A673 (cell line): ENCODE measurements around the gene IQCK. TPM values are rescaled to one million over a fixed set of nuclear protein-coding genes. Genes with fewer than 3 reads are reported as not detected.

Experiments used
- BruUV-seq: library from RNA; stranded (reverse); fragments of 400-500 nt; replicated peaks from 2 replicates; lab custom pipeline; 2021; lab: Mats Ljungman, UMichigan
- CTCF ChIA-PET: fragments of 300-600 bp; sonication (Branson Sonifier 250); formaldehyde crosslinking; loops from one replicate; lab custom pipeline; 2022; ENCODE audit warnings: antibody characterized with exemption; lab: Charles Lee
- POLR2A ChIA-PET: fragments of 300-600 bp; sonication (Branson Sonifier 250); formaldehyde crosslinking; loops from one replicate; lab custom pipeline; 2022; ENCODE audit warnings: antibody characterized with exemption; ENCODE audit not compliant: low non-redundant PET; lab: Charles Lee
- DNase-seq: peaks from one replicate; pipeline ENCODE4 v3.0.0-alpha.2; 2015; ENCODE audit warnings: low spot score
- H3K27ac ChIP-seq: fragments of 200-600 bp; sonication (generic); 2 replicates; pipeline ENCODE4 v1.5.1; 2016; ENCODE audit warnings: mixed run types, low read depth, mild to moderate bottlenecking, mixed read lengths, antibody characterized with exemption, low read length; ENCODE audit not compliant: poor library complexity, severe bottlenecking
- H3K27me3 ChIP-seq: fragments of 200-600 bp; sonication (generic); replicated peaks from 2 replicates; pipeline ENCODE4 v1.6.1; 2017; ENCODE audit warnings: mixed run types, low read depth, mild to moderate bottlenecking, mixed read lengths, antibody characterized with exemption, low read length; ENCODE audit not compliant: insufficient read depth, poor library complexity
- H3K36me3 ChIP-seq: fragments of 200-600 bp; sonication (generic); 2 replicates; pipeline ENCODE4 v1.6.1; 2016; ENCODE audit warnings: mixed run types, mild to moderate bottlenecking, mixed read lengths, antibody characterized with exemption, low read length; ENCODE audit not compliant: insufficient read depth, poor library complexity, severe bottlenecking
- H3K4me1 ChIP-seq: fragments of 200-600 bp; sonication (generic); 2 replicates; pipeline ENCODE4 v1.6.1; 2017; ENCODE audit warnings: mixed run types, mild to moderate bottlenecking, mixed read lengths, antibody characterized with exemption, low read length; ENCODE audit not compliant: insufficient read depth, poor library complexity, severe bottlenecking
- H3K4me3 ChIP-seq: fragments of 200-600 bp; sonication (generic); 2 replicates; pipeline ENCODE4 v1.5.1; 2016; ENCODE audit warnings: low read depth, mixed run types, mild to moderate bottlenecking, mixed read lengths, low read length; ENCODE audit not compliant: poor library complexity, severe bottlenecking
- H3K9me3 ChIP-seq: fragments of 200-600 bp; sonication (generic); 2 replicates; pipeline ENCODE4 v1.6.1; 2016; ENCODE audit warnings: mixed run types, low read depth, mild to moderate bottlenecking, mixed read lengths, antibody characterized with exemption, low read length; ENCODE audit not compliant: poor library complexity, severe bottlenecking
- CTCF ChIP-seq: fragments of 300-800, 200-600 bp; sonication (generic); conservative IDR thresholded peaks from 2 replicates; pipeline ENCODE4 v1.5.1; 2017; ENCODE audit warnings: low read depth, mild to moderate bottlenecking, antibody characterized with exemption, low read length, moderate library complexity, mixed read lengths
- EZH2 ChIP-seq: fragments of 200-600 bp; sonication (generic); IDR thresholded peaks from 2 replicates; pipeline ENCODE4 v1.6.1; 2017; ENCODE audit warnings: borderline replicate concordance, low read depth, mild to moderate bottlenecking, mixed read lengths, antibody characterized with exemption, low read length; ENCODE audit not compliant: poor library complexity, severe bottlenecking
- intact Hi-C: fragments of 100-400 bp; cut with micrococcal nuclease; formaldehyde crosslinking; loops from one replicate; pipeline ENCODE4 v1.10.0; 2022; ENCODE audit not compliant: unreplicated experiment
- total RNA-seq: library from RNA; stranded (reverse); gene quantifications from 2 replicates; pipeline ENCODE4 v1.2.3, GENCODE V29; 2021

IQCK gene
- total RNA-seq, 1 experiment from 2014 or later, result 11.2 TPM

- intact Hi-C loops, result no loop called here
- no TSS peak for BruUV-seq
- POLR2A ChIA-PET, result no interaction called here
Observed at GRCh38 chr16:19894586-19894985, 176.5 kb downstream of the IQCK start.

GRCh38 chr16:19896951-19897350, 178.9 kb downstream of the IQCK start:
- CTCF ChIA-PET, result no interaction called here
- no peak for DNase-seq
- TF ChIP-seq EZH2 (no peak), CTCF (no peak)
- intact Hi-C loops, result no loop called here
- Histone ChIP-seq H3K27ac (no peak overlapping the region), H3K27me3 (no peaks in the 10 kb centered on the region), H3K9me3 (no peaks in the 10 kb centered on the region), H3K36me3 (no peaks in the 10 kb centered on the region), H3K4me1 (no peaks in the 10 kb centered on the region), H3K4me3 (no peak overlapping the region)
- POLR2A ChIA-PET, result no interaction called here
- BruUV-seq, result no TSS peak

More at GRCh38 chr16:19894586-19894985, 176.5 kb downstream of the IQCK start:
- H3K36me3 ChIP-seq, result no peaks in the 10 kb centered on the region
- DNase-seq, result no peak
- no peaks in the 10 kb centered on the region for H3K9me3 ChIP-seq
- no peak overlapping the region for H3K27ac ChIP-seq
- CTCF ChIA-PET, result no interaction called here
- no peaks in the 10 kb centered on the region for H3K4me1 ChIP-seq
- H3K27me3 ChIP-seq, result no peaks in the 10 kb centered on the region
- H3K4me3 ChIP-seq, result no peak overlapping the region
- no peak for TF ChIP-seq CTCF

- ChIA-PET CTCF (interaction anchor here (0.6 kb wide), 1 partner anchor 488 kb away, joined by 10 read pairs; no protein-coding TSS in a partner anchor), POLR2A (interaction anchor here (0.6 kb wide), 1 partner anchor 87 kb away, joined by 5 read pairs; no protein-coding TSS in a partner anchor)
- Histone ChIP-seq H3K9me3 (no peaks in the 10 kb centered on the region), H3K4me1 (no peaks in the 10 kb centered on the region), H3K4me3 (no peak overlapping the region), H3K27me3 (no peaks in the 10 kb centered on the region), H3K36me3 (no peaks in the 10 kb centered on the region), H3K27ac (no peak overlapping the region)
- intact Hi-C loops, result no loop called here
- TF ChIP-seq CTCF, result no peak
- TF ChIP-seq EZH2, result no peak
- no peak for DNase-seq
- no TSS peak for BruUV-seq
Observed at GRCh38 chr16:19898166-19898565, 180.1 kb downstream of the IQCK start.
